Measurements from ENCODE around the gene SMTNL2. TPM values are rescaled to one million over a fixed set of nuclear protein-coding genes. Genes with fewer than 3 reads are reported as not detected.

The SMTNL2 gene
- total RNA-seq, 2 experiments from 2014 or later, result not detected

DNA sequence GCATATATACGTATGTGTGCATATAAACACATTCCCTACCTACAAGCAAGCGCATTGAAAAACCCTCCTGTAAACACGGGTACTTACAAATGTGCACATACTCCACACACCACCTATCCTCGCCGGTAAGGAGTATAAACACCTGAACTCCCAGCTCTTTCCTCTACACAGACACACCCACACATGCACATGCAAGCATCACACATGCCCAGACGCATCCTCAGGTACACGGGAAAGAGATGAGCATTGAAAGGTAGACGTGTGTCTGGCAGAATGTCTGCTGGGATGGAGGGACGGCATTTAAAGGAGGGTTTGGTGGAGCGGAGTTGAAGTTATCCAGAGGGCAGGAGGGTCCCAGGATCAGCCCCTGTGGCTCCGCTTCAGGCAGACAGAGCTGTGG, 4.7 kb upstream of the SMTNL2 start:
- no peaks in the 10 kb centered on the region for H3K9me3 Mint-ChIP-seq
- Histone ChIP-seq H3K4me1 (ENCODE audit: insufficient read depth, low read length) (peaks cover 8% of the 10 kb centered on the region), H3K27me3 (ENCODE audit: control insufficient read depth in 1 of 2, insufficient read depth in 2 of 2, low read length in 2 of 2) (peaks cover 12 to 18% of the 10 kb centered on the region in 2 experiments), H3K9me3 (ENCODE audit: control insufficient read depth in 1 of 2, insufficient read depth in 1 of 2, low read length in 2 of 2) (peaks cover 0 to 5% of the 10 kb centered on the region in 2 experiments), H3K36me3 (ENCODE audit: insufficient read depth, low read length) (no peaks in the 10 kb centered on the region), H3K27ac (ENCODE audit: low read depth in 1 of 2, low read length in 2 of 2) (no peak overlapping the region), H3K4me3 (ENCODE audit: low read length) (no peak overlapping the region)
- TF ChIP-seq CTCF (IDR thresholded peaks at IDR 0.05), result no peak
- H3K27me3 Mint-ChIP-seq, result peaks cover 26% of the 10 kb centered on the region
- no peak for DNase-seq
- intact Hi-C loops (cut with DNase I, micrococcal nuclease), result no loop called here
- ChIA-PET CTCF (interaction anchor here (0.6 to 1.4 kb wide), 2 partner anchors 13 to 168 kb away, joined by 3 to 4 read pairs; no protein-coding TSS in a partner anchor), POLR2A (no interaction called here)
- H3K36me3 Mint-ChIP-seq (ENCODE audit: low read depth), result no peaks in the 10 kb centered on the region
- no peak for ATAC-seq (ENCODE audit: poor library complexity)
- no peak overlapping the region for H3K4me3 Mint-ChIP-seq
- no peak overlapping the region for H3K27ac Mint-ChIP-seq
- peaks cover 4% of the 10 kb centered on the region for H3K4me1 Mint-ChIP-seq (ENCODE audit: low read depth)

DNA sequence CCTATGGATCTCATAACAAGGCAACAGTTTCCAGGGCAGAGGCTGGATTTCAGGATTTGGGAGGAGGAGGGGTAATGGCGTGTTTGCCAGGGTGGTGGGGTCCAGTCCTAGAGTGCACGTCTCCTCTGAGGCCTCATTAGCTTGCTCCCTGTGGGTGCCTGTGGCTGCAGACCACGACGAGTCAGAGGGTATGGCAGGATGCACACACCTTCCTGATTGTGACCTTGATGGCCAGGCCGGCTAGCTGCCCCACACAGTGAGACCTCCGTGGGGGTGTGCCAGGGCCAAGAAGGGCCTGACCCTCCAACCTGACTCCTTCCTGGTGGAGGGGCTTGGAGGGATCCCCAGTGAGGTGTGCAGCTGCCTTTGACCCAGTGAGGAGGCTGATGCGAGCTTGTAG, 4.0 kb upstream of the SMTNL2 start:
- no peak overlapping the region for H3K27ac Mint-ChIP-seq

DNA sequence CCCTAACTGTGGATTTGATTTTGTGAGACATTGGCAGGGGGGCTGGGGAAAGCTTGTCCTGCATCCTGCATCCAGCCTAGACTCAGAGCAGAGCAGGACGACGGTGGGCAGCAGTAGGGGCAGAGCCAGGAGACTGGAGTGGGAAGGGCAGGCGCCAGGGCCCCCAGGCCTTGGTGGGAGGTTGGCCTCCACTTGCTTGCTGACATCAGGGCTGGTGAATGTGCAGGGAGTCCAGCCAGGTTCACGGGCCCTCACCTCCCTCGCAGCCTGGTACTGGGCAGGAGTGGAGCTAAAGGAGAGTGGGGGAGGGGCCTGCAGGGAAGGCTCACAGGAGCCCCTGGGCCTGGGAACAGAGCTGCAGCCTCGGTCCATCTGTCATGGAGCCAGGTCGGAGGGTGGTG, 2.2 kb upstream of the SMTNL2 start:
- intact Hi-C loops (cut with DNase I, micrococcal nuclease), result no loop called here
- DNase-seq (no peak), ATAC-seq (ENCODE audit: poor library complexity) (no peak)
- H3K9me3 Mint-ChIP-seq, result no peaks in the 10 kb centered on the region
- H3K36me3 Mint-ChIP-seq (ENCODE audit: low read depth), result no peaks in the 10 kb centered on the region
- H3K4me3 Mint-ChIP-seq, result no peak overlapping the region
- H3K4me1 Mint-ChIP-seq (ENCODE audit: low read depth), result peaks cover 4% of the 10 kb centered on the region
- peaks cover 37% of the 10 kb centered on the region for H3K27me3 Mint-ChIP-seq
- ChIA-PET CTCF (no interaction called here), POLR2A (no interaction called here)
- no peak for TF ChIP-seq CTCF (IDR thresholded peaks at IDR 0.05)
- Histone ChIP-seq H3K36me3 (ENCODE audit: insufficient read depth, low read length) (no peaks in the 10 kb centered on the region), H3K9me3 (ENCODE audit: control insufficient read depth in 1 of 2, insufficient read depth in 1 of 2, low read length in 2 of 2) (peaks cover 0 to 4% of the 10 kb centered on the region in 2 experiments), H3K27me3 (ENCODE audit: control insufficient read depth in 1 of 2, insufficient read depth in 2 of 2, low read length in 2 of 2) (peaks cover 22 to 31% of the 10 kb centered on the region in 2 experiments), H3K4me1 (ENCODE audit: insufficient read depth, low read length) (peaks cover 10% of the 10 kb centered on the region), H3K27ac (ENCODE audit: low read depth in 1 of 2, low read length in 2 of 2) (no peak overlapping the region), H3K4me3 (ENCODE audit: low read length) (no peak overlapping the region)
- no peak overlapping the region for H3K27ac Mint-ChIP-seq

More for the DNA sequence above, 4.0 kb upstream of the SMTNL2 start:
- H3K27ac ChIP-seq (ENCODE audit: low read depth in 1 of 2, low read length in 2 of 2), result no peak overlapping the region
- H3K27me3 ChIP-seq (ENCODE audit: control insufficient read depth in 1 of 2, insufficient read depth in 2 of 2, low read length in 2 of 2), result peaks cover 17 to 22% of the 10 kb centered on the region in 2 experiments
- CTCF ChIA-PET, result no interaction called here
- Mint-ChIP-seq H3K4me1 (ENCODE audit: low read depth) (peaks cover 4% of the 10 kb centered on the region), H3K36me3 (ENCODE audit: low read depth) (no peaks in the 10 kb centered on the region), H3K9me3 (no peaks in the 10 kb centered on the region), H3K27me3 (peaks cover 26% of the 10 kb centered on the region), H3K4me3 (no peak overlapping the region)
- H3K36me3 ChIP-seq (ENCODE audit: insufficient read depth, low read length), result no peaks in the 10 kb centered on the region
- ATAC-seq (ENCODE audit: poor library complexity) (no peak), DNase-seq (no peak)
- H3K9me3 ChIP-seq (ENCODE audit: control insufficient read depth in 1 of 2, insufficient read depth in 1 of 2, low read length in 2 of 2), result peaks cover 0 to 5% of the 10 kb centered on the region in 2 experiments
- no peak for TF ChIP-seq CTCF (IDR thresholded peaks at IDR 0.05)
- intact Hi-C loops (cut with DNase I, micrococcal nuclease), result no loop called here
- H3K4me1 ChIP-seq (ENCODE audit: insufficient read depth, low read length), result peaks cover 10% of the 10 kb centered on the region
- POLR2A ChIA-PET, result no interaction called here
- H3K4me3 ChIP-seq (ENCODE audit: low read length), result no peak overlapping the region
